K562 (cell line): ENCODE results near the gene KDF1. TPM values are rescaled to one million over a fixed set of nuclear protein-coding genes. Genes with fewer than 3 reads are reported as not detected.

Source experiments
- ADNP ChIP-seq: fragments of 200-800 bp; sonication (Bioruptor generic); IDR thresholded peaks from 2 replicates; pipeline ENCODE4 v1.6.1; 2016; ENCODE audit warnings: missing genetic modification characterization, missing compliant biosample characterization
- CHD7 ChIP-seq: fragments of 200-600 bp; sonication (generic); IDR thresholded peaks from one replicate; pipeline ENCODE4 v1.6.1; 2012; ENCODE audit warnings: mild to moderate bottlenecking, low read depth, low read length, inconsistent platforms
- CREM ChIP-seq: IDR thresholded peaks from 2 replicates; pipeline ENCODE4 v1.6.1; 2014; ENCODE audit warnings: antibody characterized with exemption, low read depth
- ETV5 ChIP-seq: sonication (generic); formaldehyde crosslinking; IDR thresholded peaks from 2 replicates; pipeline ENCODE4 v1.4.0; 2020; ENCODE audit warnings: low read depth, mild to moderate bottlenecking, missing genetic modification reagents
- KAT8 ChIP-seq: fragments of 450-650 bp; IDR thresholded peaks from 2 replicates; pipeline ENCODE4 v1.6.1; 2016; ENCODE audit warnings: low read depth, mild to moderate bottlenecking
- NCOA6 ChIP-seq: fragments of 450-650 bp; IDR thresholded peaks from 2 replicates; pipeline ENCODE4 v1.6.1; 2017; ENCODE audit warnings: mild to moderate bottlenecking
- NFIX ChIP-seq: fragments of 250-450 bp; sonication (Bioruptor Pico); IDR thresholded peaks from 2 replicates; pipeline ENCODE4 v1.4.0; 2020; ENCODE audit warnings: low read depth, mild to moderate bottlenecking, moderate library complexity
- NR4A1 ChIP-seq, 2 experiments: fragments of 250-450 bp in 1 of 2; fragments of 450-650 bp in 1 of 2; sonication (Bioruptor Pico) in 1 of 2; IDR thresholded peaks; 2 replicates each; pipeline versions ENCODE4 v1.4.0 to v1.6.1; 2016 to 2020; ENCODE audit warnings: mild to moderate bottlenecking in 2 of 2, missing compliant biosample characterization in 1 of 2, missing genetic modification characterization in 1 of 2, moderate library complexity in 1 of 2
- POLR2H ChIP-seq: IDR thresholded peaks from 2 replicates; pipeline ENCODE4 v1.6.1; 2016; ENCODE audit warnings: missing genetic modification characterization, low read depth, mild to moderate bottlenecking, control low read depth, missing compliant biosample characterization, moderate library complexity
- PRPF4 ChIP-seq: fragments of 200-400 bp; formaldehyde crosslinking; IDR thresholded peaks from one replicate; pipeline ENCODE4 v1.6.1; 2017; ENCODE audit warnings: low read length, low read depth, mild to moderate bottlenecking; ENCODE audit not compliant: insufficient read depth, poor library complexity, severe bottlenecking
- RCOR1 ChIP-seq, 2 experiments: IDR thresholded peaks; 2 replicates each; pipeline ENCODE4 v1.6.1; 2012; ENCODE audit warnings: low read depth in 2 of 2, low read length in 2 of 2, borderline replicate concordance in 1 of 2, improper control_type of control experiment in 1 of 2
- SMARCA5 ChIP-seq: fragments of 450-650 bp; IDR thresholded peaks from 2 replicates; pipeline ENCODE4 v1.6.1; 2016
- SPI1 ChIP-seq: IDR thresholded peaks from 2 replicates; pipeline ENCODE4 v1.6.1; 2011; ENCODE audit warnings: low read depth, low read length, control low read depth, borderline replicate concordance
- ZNF232 ChIP-seq: sonication (generic); formaldehyde crosslinking; IDR thresholded peaks from 2 replicates; pipeline ENCODE4 v1.8.0; 2022; ENCODE audit warnings: mild to moderate bottlenecking, missing genetic modification reagents
- ZNF274 ChIP-seq: IDR thresholded peaks from 2 replicates; pipeline ENCODE4 v1.6.1; 2011; ENCODE audit warnings: low read depth, mild to moderate bottlenecking, low read length, moderate library complexity, borderline replicate concordance
- ZNF57 ChIP-seq: fragments of 450-650 bp; formaldehyde crosslinking; IDR thresholded peaks from 2 replicates; pipeline ENCODE4 v1.4.0; 2020; ENCODE audit warnings: mild to moderate bottlenecking, moderate library complexity
- ZNF740 ChIP-seq, 3 experiments: fragments of 200-800 bp in 1 of 3; sonication (Bioruptor generic) in 1 of 3; sonication (generic) in 1 of 3; formaldehyde crosslinking in 1 of 3; IDR thresholded peaks; 2 replicates each; pipeline versions ENCODE4 v1.6.1 to v1.8.0; 2016 to 2022; ENCODE audit warnings: mild to moderate bottlenecking in 2 of 3, missing compliant biosample characterization in 2 of 3, missing genetic modification characterization in 2 of 3, missing genetic modification reagents in 1 of 3
- polyA plus RNA-seq, 8 experiments: library from polyadenylated mRNA; depleted of rRNA in 4 of 8; stranded (reverse) in 5 of 8; unstranded in 3 of 8; fragments of >200 nt; fragmentation: Nextera tagmentation in 2 of 8; fragmentation: Illumina TruSeq in 1 of 8; extraction: Ambion mirVana in 2 of 8; extraction: Trizol in 1 of 8; gene quantifications; 2 replicates each; pipeline versions ENCODE4 v1.2.1 to v1.2.3, GENCODE V29; 2011 to 2014; ENCODE audit warnings: inconsistent platforms in 1 of 8, missing spikeins in 1 of 8
- total RNA-seq, 7 experiments: library from RNA; depleted of rRNA in 6 of 7; stranded (reverse); fragments of >200 nt in 6 of 7; fragmentation: Illumina TruSeq in 2 of 7; extraction: Trizol in 2 of 7; gene quantifications; 2 replicates each; pipeline versions ENCODE4 v1.2.1 to v1.2.3, GENCODE V29; 2011 to 2021; ENCODE audit warnings: low replicate concordance in 1 of 7

The KDF1 gene
- total and polyA plus RNA-seq, 9 of the 15 experiments (the other 6 are each of a cell fraction or from before 2014, with no cell fraction given): 0.38 to 1.9 (median 0.83) TPM

GRCh38 chr1:26971590-26971989, 11.3 kb upstream of the KDF1 start (continued):
- no peak for TF ChIP-seq ZNF740 (CRISPR knock-in tag; IDR thresholded peaks at IDR 0.05)
- no peak for TF ChIP-seq ZNF740 (tag; IDR thresholded peaks at IDR 0.05)
- TF ChIP-seq ZNF232 (CRISPR knock-in tag): no peak
- no peak for TF ChIP-seq ZNF57 (CRISPR knock-in tag)
- TF ChIP-seq NR4A1 (CRISPR knock-in tag; IDR thresholded peaks at IDR 0.05): no peak
- TF ChIP-seq NR4A1 (tag; IDR thresholded peaks at IDR 0.05): no peak
- no peak for TF ChIP-seq CREM
- peak; percentile 70; the same call in 1 of the 2 replicates for TF ChIP-seq ADNP (tag)
- TF ChIP-seq NCOA6: no peak
- TF ChIP-seq ETV5 (CRISPR knock-in tag): no peak
- TF ChIP-seq KAT8: no peak
- TF ChIP-seq CHD7: no peak
- peak; percentile 62 for TF ChIP-seq SMARCA5
- TF ChIP-seq RCOR1 (IDR thresholded peaks at IDR 0.05; ENCODE audit: borderline replicate concordance in 1 of 2, low read depth in 2 of 2, low read length in 2 of 2): 0 out of 4 replicates have a peak, but pooled peaks of 1 of the 2 experiments have one; percentile 36
- TF ChIP-seq POLR2H (tag): no peak
- no peak for TF ChIP-seq SPI1
- TF ChIP-seq ZNF274: no peak
- no peak for TF ChIP-seq NFIX
- TF ChIP-seq PRPF4: no peak
